Adrenal gland (tissue), 5 donors: ENCODE results near the gene TFRC.
"Not testable (repeated sequence)": the region's sequence is repeated elsewhere in the genome, so short reads cannot be mapped to it uniquely, and the experiment has no call there.

ENCODE experiments used
- CTCF ChIP-seq, 6 experiments: fragments of 450-650 bp in 4 of 6; fragments of 200-600 bp in 2 of 6; sonication (generic) in 1 of 6; IDR thresholded peaks; 1 replicate in 5 of 6; 2 replicates in 1 of 6; pipeline versions ENCODE4 v1.5.1 to v1.8.0; 2016 to 2021; ENCODE audit warnings: antibody characterized with exemption in 6 of 6, mild to moderate bottlenecking in 2 of 6, moderate library complexity in 1 of 6
- POLR2A ChIP-seq, 2 donors: fragments of 450-650 bp; IDR thresholded peaks; one replicate each; pipeline ENCODE4 v1.6.1; 2017; ENCODE audit warnings: antibody characterized with exemption in 2 of 2, mild to moderate bottlenecking in 2 of 2, moderate library complexity in 1 of 2
- donor health status: DM: no; HTN: no; CAD: no.

GRCh38 chr3:196056371-196056770 is 25.5 kb downstream of the TFRC start:
- TF ChIP-seq CTCF, POLR2A (IDR thresholded peaks at IDR 0.05): not testable (repeated sequence)
